PC-3 (cell line): ENCODE data around the gene CHI3L2. TPM values are rescaled to one million over a fixed set of nuclear protein-coding genes. Genes with fewer than 3 reads are reported as not detected.

Experiments used
- ATAC-seq: fragments of 200-7000 bp; cut with Tn5 transposase; 2 replicates; pipeline ENCODE4 v1.9.1; 2020; ENCODE audit warnings: mild to moderate bottlenecking, moderate library complexity
- BruUV-seq: library from RNA; stranded (reverse); fragments of 400-500 nt; replicated peaks from 2 replicates; lab custom pipeline; 2021; lab: Mats Ljungman, UMichigan
- CTCF ChIA-PET: fragments of 300-600 bp; sonication (Branson Sonifier 250); formaldehyde crosslinking; loops from one replicate; lab custom pipeline; 2022; ENCODE audit warnings: antibody characterized with exemption; lab: Charles Lee
- POLR2A ChIA-PET: fragments of 300-600 bp; sonication (Branson Sonifier 250); formaldehyde crosslinking; loops from one replicate; lab custom pipeline; 2022; ENCODE audit warnings: antibody characterized with exemption; ENCODE audit not compliant: unreplicated experiment; lab: Charles Lee
- DNase-seq: peaks from one replicate; pipeline ENCODE4 v3.0.0-alpha.2; 2015
- H2AFZ ChIP-seq: fragments of 300-600 bp; sonication (generic); 2 replicates; pipeline ENCODE4 v1.6.0; 2016; ENCODE audit warnings: antibody characterized with exemption, low read length
- H3F3A ChIP-seq: fragments of 300-600 bp; sonication (generic); one replicate; pipeline ENCODE4 v1.6.0; 2017; ENCODE audit warnings: antibody characterized with exemption, low read length, control low read depth, mild to moderate bottlenecking; ENCODE audit not compliant: unreplicated experiment
- H3K27ac ChIP-seq: fragments of 300-600 bp; sonication (generic); 2 replicates; pipeline ENCODE4 v1.5.1; 2016; ENCODE audit warnings: mild to moderate bottlenecking, low read length
- H3K27me3 ChIP-seq: fragments of 300-600 bp; sonication (generic); 2 replicates; pipeline ENCODE4 v1.6.1; 2016; ENCODE audit warnings: low read length, mixed read lengths
- H3K36me3 ChIP-seq: fragments of 300-600 bp; sonication (generic); 2 replicates; pipeline ENCODE4 v1.6.1; 2016; ENCODE audit warnings: low read depth, mixed run types, low read length, mixed read lengths
- H3K4me1 ChIP-seq: fragments of 300-600 bp; sonication (generic); 2 replicates; pipeline ENCODE4 v1.5.1; 2016; ENCODE audit warnings: low read length; ENCODE audit not compliant: insufficient read depth
- H3K4me2 ChIP-seq: fragments of 300-600 bp; sonication (generic); 2 replicates; pipeline ENCODE4 v1.6.0; 2016; ENCODE audit warnings: low read length
- H3K4me3 ChIP-seq: fragments of 300-600 bp; sonication (generic); 2 replicates; pipeline ENCODE4 v1.5.1; 2016; ENCODE audit warnings: mild to moderate bottlenecking, low read length, mixed read lengths
- H3K79me2 ChIP-seq: fragments of 300-600 bp; sonication (generic); 2 replicates; pipeline ENCODE4 v1.6.1; 2017; ENCODE audit warnings: low read length, mixed read lengths
- H3K9ac ChIP-seq: fragments of 300-600 bp; sonication (generic); 2 replicates; pipeline ENCODE4 v1.6.0; 2016; ENCODE audit warnings: mild to moderate bottlenecking, low read length
- H3K9me2 ChIP-seq: fragments of 300-600 bp; sonication (generic); replicated peaks from 2 replicates; pipeline ENCODE4 v1.6.1; 2016; ENCODE audit warnings: mixed run types, low read length, mixed read lengths
- H3K9me3 ChIP-seq: fragments of 300-600 bp; sonication (generic); 2 replicates; pipeline ENCODE4 v1.6.1; 2016; ENCODE audit warnings: low read length, mixed read lengths
- H4K20me1 ChIP-seq: fragments of 300-600 bp; sonication (generic); 2 replicates; pipeline ENCODE4 v1.6.1; 2016; ENCODE audit warnings: low read length, mixed read lengths
- CTCF ChIP-seq: fragments of 300-600 bp; sonication (generic); conservative IDR thresholded peaks from 2 replicates; pipeline ENCODE4 v1.5.1; 2017; ENCODE audit warnings: antibody characterized with exemption, low read depth, mild to moderate bottlenecking, low read length
- EZH2 ChIP-seq: fragments of 300-600 bp; sonication (generic); IDR thresholded peaks from one replicate; pipeline ENCODE4 v1.6.1; 2017; ENCODE audit warnings: antibody characterized with exemption, mild to moderate bottlenecking, low read length; ENCODE audit not compliant: unreplicated experiment
- EZH2phosphoT487 ChIP-seq: fragments of 300-600 bp; sonication (generic); IDR thresholded peaks from 2 replicates; pipeline ENCODE4 v1.6.1; 2018; ENCODE audit warnings: mild to moderate bottlenecking, antibody characterized with exemption, low read length, borderline replicate concordance
- intact Hi-C: fragments of 100-400 bp; cut with micrococcal nuclease; formaldehyde crosslinking; loops from 2 replicates; pipeline ENCODE4 v1.9.0; 2023
- total RNA-seq: library from RNA; depleted of rRNA; stranded (reverse); fragments of >200 nt; gene quantifications from 2 replicates; pipeline ENCODE4 v1.2.3, GENCODE V29; 2014

The CHI3L2 gene
- total RNA-seq, 1 experiment from 2014 or later, result 0.55 TPM

- no peaks in the 10 kb centered on the region for H3K36me3 ChIP-seq
- no peak overlapping the region for H2AFZ ChIP-seq
- no peak overlapping the region for H3K4me3 ChIP-seq
- no peaks in the 10 kb centered on the region for H3K9me3 ChIP-seq
- intact Hi-C loops, result no loop called here
- ATAC-seq (no peak), DNase-seq (no peak)
- no peak overlapping the region for H3K27ac ChIP-seq
- no peaks in the 10 kb centered on the region for H3K27me3 ChIP-seq
- ChIA-PET POLR2A (no interaction called here), CTCF (no interaction called here)
- TF ChIP-seq EZH2, result no peak
- no peak for TF ChIP-seq CTCF
- no peak for TF ChIP-seq EZH2phosphoT487
- H3K9ac ChIP-seq, result no peak overlapping the region
- BruUV-seq, result no TSS peak
- H3F3A ChIP-seq, result no peaks in the 10 kb centered on the region
- H4K20me1 ChIP-seq, result no peaks in the 10 kb centered on the region
- no peaks in the 10 kb centered on the region for H3K79me2 ChIP-seq
- no peak overlapping the region; the same call in 1 of the 2 replicates for H3K4me2 ChIP-seq
- H3K4me1 ChIP-seq, result peaks cover 32% of the 10 kb centered on the region
- no peaks in the 10 kb centered on the region for H3K9me2 ChIP-seq
Measured at GRCh38 chr1:111236379-111236778, 8.9 kb downstream of the CHI3L2 start.

GRCh38 chr1:111236806-111237205 is 9.3 kb downstream of the CHI3L2 start:
- H3K4me1 ChIP-seq, result peaks cover 32% of the 10 kb centered on the region
- H3K36me3 ChIP-seq, result no peaks in the 10 kb centered on the region
- CTCF ChIA-PET, result no interaction called here
- intact Hi-C loops, result no loop called here
- no peaks in the 10 kb centered on the region for H3K79me2 ChIP-seq
- peak; percentile 61 for DNase-seq
- no peak overlapping the region for H3K4me3 ChIP-seq
- H3K4me2 ChIP-seq, result peak overlapping the region; percentile 20; the same call in 1 of the 2 replicates
- no peak for ATAC-seq
- no peaks in the 10 kb centered on the region for H4K20me1 ChIP-seq
- no peak for TF ChIP-seq CTCF
- no peak for TF ChIP-seq EZH2
- TF ChIP-seq EZH2phosphoT487, result no peak
- POLR2A ChIA-PET, result no interaction called here
- H2AFZ ChIP-seq, result no peak overlapping the region
- no peaks in the 10 kb centered on the region for H3K9me3 ChIP-seq
- BruUV-seq, result no TSS peak
- no peaks in the 10 kb centered on the region for H3K9me2 ChIP-seq
- no peaks in the 10 kb centered on the region for H3K27me3 ChIP-seq
- no peaks in the 10 kb centered on the region for H3F3A ChIP-seq
- no peak overlapping the region for H3K9ac ChIP-seq
- H3K27ac ChIP-seq, result no peak overlapping the region

- Histone ChIP-seq H2AFZ (no peak overlapping the region), H3K36me3 (no peaks in the 10 kb centered on the region), H3K79me2 (no peaks in the 10 kb centered on the region), H3K4me2 (no peak overlapping the region), H3K9ac (no peak overlapping the region), H3K27me3 (no peaks in the 10 kb centered on the region), H3K4me3 (no peak overlapping the region), H3K9me3 (no peaks in the 10 kb centered on the region), H3K9me2 (no peaks in the 10 kb centered on the region), H3K4me1 (peaks cover 32% of the 10 kb centered on the region), H3F3A (no peaks in the 10 kb centered on the region), H3K27ac (no peak overlapping the region), H4K20me1 (no peaks in the 10 kb centered on the region)
- BruUV-seq, result no TSS peak
- POLR2A ChIA-PET, result no interaction called here
- TF ChIP-seq EZH2phosphoT487 (no peak), EZH2 (no peak), CTCF (no peak)
- intact Hi-C loops, result no loop called here
- CTCF ChIA-PET, result no interaction called here
- no peak for ATAC-seq
- DNase-seq, result no peak
Measured at GRCh38 chr1:111238056-111238795, 10.7 kb downstream of the CHI3L2 start.
